Islet precursor cell (in vitro differentiated cells): ENCODE data around the gene MTX2.
A peak's percentile ranks its signal among the peaks of the same experiment; 100 is the strongest.

Experiments used
- DNase-seq: peaks from one replicate; pipeline ENCODE4 v3.0.0-alpha.2; 2018

MTX2 gene

DNA sequence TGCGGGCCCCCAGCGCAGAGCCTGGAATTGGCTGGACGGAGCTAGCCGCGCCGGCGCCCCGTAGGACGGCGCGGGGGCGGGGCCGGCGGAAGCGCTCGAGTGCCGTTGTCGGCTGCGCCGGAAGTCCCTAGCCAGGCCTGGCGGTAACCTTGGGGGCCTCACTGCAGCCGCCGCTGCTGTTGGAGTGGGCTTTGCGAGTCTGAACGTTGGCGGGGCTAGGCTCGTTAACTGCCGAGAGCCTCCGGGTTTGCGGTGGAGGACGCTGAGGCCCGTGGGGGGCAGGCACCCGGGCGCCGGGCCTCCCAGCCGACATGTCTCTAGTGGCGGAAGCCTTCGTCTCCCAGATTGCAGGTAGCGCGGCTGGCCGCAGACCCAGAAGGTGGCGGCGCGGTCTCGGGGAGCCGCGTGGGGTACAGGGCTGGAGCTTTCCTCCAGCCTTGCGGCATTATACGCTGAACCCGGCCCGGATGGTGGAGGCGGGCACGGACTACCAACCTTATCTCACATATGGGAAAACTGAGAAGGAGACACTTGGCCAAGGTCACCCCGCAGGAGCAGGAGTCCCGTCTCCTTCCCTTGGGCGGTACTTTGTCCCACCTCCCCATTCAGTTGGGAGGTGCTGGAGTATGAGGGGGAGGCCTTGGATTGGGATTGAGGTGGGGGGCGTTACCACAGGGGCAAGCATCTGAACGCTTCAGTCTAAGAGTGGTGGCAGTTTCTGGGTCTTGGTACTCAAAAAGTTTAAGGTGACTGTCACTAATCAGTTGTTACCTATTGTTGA is at the start of gene MTX2:
Gene MTX2, plus strand, starts transcription at position 124 of the 781 bp plus-strand sequence. Its CDS starts 188 bp downstream, at position 312.
- DNase-seq = peak; percentile 90

DNA sequence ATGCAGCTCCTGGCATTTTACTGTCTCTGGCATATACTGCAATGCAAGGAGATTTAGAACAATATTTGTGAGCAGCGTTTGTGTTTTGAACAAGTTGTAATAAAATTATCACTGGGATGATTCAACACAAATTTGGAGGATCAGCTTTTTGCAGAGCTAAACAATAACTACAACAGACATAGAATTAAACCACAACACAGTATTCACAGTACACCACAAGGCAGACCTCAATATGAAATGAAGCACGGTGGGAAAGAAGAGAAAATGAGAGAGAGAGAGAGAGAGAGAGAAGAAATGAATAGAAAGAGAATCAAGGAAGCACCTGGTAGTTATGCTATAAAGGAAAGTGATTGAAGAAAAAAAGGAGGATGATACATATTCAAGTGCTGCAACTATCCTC is 41.4 kb upstream of the MTX2 start:
- no peak for DNase-seq

DNA sequence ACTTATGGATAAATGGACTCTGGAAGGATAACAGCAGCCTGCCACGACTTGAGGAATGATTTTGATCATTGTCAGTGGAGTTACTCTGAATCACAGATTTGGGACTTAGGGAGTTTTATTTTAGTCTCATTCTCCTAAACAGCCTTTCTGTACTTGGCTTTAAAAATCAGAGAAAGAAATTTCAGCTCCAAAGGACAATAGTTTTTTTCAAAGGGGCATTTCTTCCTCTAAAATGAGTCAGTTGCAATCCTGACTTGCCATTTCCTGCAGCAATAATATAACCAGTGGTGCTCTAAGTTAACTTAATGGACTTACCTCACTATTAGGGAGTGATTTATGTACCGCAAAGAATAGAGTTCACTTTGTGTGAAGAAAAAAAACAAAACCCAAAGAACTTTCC is 35.1 kb upstream of the MTX2 start:
- no peak for DNase-seq

DNA sequence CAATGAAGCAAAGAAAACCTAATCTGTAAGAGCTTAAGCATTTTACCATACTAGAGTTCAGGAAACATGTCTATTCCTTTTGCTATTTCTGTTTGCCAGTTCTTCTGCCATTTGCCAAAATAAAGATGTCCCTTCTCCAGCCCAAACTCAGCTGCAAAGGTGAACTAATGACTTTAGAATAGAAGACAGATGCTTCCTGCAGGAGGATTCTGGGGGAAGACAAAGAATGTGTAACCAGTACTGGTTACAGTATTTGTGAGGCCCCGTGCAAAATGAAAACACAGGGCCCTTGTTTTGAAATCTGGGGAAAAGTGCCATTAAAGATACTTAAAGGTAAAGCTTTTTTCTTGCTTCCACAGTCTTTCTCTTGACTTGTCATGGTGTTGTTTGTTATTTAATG is 34.3 kb upstream of the MTX2 start:
- no peak for DNase-seq

DNA sequence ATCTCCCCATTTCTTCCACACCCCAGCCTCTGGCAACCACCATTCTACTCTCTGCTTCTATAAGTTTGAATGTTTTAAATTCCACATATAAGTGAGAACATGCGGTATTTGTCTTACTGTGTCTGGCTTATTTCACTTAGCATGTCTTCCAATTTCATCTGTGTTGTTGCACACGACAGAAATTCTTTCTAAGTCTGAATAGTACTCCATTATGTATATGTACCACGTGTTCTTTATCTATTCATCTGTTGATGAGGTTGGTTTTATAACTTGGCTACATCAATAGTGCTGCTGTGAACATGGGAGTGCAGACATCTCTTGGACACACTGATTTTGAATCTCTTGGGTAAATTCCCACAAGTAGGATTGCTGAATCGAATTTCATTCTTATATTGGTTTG is 31.8 kb upstream of the MTX2 start:
- no peak for DNase-seq

DNA sequence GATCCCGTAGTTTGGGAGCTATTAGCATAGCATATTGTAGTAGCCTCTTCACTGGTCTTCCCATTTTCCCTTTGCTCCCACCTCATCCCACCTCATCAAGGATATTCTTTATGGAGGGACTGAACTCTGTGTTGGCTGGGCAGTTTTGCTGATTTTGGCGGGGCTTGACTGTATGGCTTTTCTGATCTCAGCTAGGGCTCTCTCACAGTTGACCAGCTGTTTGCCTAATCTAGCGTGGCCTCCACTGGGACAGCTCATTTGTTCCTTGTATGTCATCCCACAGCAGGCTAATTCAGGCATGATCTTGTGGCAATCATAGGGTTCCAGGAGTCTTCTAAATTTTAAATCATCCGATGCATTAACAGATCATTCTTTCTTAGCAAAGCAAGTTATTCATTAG is 30.2 kb upstream of the MTX2 start:
- DNase-seq = no peak

DNA sequence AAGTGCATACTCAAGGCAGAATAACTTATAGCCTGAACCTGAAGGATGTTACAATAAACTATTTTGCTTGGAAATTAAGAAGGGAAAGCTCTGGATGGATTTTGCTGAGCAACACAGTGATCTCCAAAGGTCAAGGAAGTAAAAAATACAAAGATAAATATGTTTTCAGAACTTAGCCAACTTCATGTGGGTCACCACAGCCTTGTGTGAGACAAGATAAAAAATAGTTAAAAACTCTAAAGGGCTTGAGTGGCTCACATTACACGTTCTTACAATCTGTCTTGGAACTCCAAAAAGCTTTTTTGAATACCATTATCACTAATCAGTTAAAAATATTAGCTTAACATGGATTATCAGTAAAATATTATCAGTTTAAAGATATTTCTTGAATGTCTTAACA is 28.9 kb upstream of the MTX2 start:
- no peak for DNase-seq

DNA sequence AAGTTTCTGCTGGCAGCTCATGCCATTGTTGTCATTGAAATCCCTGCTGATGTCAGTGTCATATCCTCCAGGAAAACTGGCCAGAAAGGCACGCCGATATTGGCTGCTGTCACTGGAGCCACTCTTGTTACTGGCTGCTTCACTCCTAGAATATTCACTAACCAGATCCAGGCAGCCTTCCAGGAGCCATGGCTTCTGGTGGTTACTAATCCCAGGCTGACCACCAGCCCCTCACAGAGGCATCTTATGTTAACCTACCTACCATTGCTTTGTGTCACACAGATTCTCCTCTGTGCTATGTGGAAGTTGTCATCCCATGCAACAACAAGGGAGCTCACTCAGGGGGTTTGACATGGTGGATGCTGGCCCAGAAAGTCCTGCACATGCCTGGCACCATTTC is 27.0 kb upstream of the MTX2 start:
- no peak for DNase-seq

DNA sequence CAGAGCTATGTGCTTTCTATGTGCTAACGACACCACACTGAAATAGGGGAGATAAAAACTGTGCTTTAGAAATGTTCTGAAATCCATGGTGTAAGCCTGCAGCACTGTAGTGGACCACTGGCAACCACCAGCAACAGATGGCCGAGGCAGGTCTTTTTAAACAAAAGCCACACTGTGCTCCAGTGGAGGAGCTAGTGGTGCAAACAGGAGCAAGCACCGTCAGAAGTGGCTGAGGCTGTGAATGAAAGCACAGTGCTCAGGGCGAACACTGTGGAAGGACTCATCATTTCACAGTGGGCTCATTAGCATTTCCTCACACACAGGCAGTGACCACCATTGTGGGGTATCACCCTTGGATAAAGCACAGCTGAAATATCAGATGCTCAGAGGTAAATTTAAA is 22.9 kb upstream of the MTX2 start:
- DNase-seq = no peak

DNA sequence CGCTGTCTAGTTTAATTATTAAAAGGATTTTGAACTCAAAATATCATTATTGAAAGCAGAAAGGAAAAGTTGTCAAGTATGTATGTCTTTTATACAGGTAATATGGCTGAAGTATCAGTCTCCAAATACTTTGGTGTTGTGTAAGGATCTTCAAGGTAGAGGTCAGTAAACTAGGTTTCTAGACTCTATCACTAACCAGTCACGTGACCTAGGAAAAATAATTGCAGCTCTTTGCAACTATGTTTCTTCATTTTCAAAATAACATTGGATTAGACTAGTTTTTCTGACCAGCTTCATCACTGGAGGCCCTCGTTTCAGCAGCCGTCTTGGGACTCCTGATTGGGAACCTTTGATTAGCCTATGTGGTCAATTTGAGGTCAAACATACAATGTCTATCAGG is 21.4 kb upstream of the MTX2 start:
- DNase-seq = no peak

DNA sequence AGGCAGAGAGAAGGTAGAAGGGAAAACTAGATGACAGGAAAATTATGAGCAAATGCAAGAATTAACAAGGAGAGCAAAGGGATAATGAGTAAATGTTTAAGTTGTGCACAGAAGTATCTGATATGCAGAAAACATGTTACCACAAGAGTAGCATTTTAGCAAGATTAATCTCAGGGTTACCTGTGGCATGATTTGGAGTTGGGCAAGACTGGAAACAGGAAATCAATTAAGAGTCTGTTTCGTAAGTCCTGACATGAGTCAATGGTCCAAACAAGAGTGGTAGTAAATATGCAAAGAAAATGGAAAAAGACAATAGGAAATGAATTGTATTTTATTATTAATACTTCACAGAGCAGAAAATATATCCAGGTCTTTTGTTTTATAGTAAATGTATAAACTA is 17.3 kb upstream of the MTX2 start:
- no peak for DNase-seq

DNA sequence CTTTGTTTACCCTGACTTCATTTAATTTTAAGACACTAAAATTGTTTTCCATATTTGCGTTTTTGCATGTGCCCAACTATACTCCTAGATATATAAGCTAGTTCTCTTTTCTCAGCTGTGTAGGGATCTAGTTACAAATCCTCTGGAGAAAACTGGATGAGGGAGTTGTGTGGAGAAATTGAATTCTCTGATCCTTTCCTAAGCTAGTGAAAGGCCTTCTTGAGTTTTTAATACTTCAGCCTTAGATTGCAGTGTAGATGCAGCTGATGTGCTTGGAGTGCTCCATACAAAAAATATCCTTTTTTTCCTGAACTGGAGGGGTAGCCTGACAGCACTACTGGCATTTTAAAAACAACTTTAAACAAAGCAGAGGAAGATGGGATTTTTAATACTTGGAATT is 8.6 kb upstream of the MTX2 start:
- DNase-seq = no peak

DNA sequence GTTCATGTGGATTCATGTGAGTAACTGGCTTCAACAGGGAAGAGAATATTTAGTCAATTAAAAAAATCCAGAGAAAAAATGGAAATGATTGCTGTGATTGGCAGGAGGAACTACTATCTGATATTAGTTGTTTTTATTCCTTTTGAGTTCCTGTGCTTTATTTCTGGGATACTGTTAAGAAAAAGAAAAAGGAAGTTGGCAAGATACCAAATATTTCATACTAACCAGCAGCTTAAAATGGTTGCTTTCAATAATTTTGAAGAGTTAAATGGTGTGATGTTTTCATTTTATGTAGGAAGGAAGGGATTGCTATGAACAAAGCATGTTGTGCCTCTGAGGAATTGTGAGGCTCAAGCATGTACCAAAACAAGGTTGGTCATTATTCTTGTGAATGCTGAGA is 8.1 kb upstream of the MTX2 start:
- no peak for DNase-seq

DNA sequence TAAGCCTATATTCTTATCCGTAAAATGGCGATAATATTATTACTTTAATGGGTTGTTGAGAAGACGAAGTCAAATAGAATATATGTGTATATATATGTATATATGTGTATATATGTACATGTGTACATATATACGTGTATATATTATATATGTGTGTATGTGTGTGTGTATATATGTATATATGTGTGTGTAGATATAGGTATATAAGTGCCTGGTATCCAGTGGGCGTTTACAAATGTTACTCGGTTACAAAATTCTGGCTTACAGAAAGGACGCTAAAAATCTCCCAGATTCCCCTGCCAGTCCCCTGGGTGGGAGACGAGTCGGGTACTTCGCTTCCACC is 295 bp upstream of the MTX2 start:
- DNase-seq = no peak

DNA sequence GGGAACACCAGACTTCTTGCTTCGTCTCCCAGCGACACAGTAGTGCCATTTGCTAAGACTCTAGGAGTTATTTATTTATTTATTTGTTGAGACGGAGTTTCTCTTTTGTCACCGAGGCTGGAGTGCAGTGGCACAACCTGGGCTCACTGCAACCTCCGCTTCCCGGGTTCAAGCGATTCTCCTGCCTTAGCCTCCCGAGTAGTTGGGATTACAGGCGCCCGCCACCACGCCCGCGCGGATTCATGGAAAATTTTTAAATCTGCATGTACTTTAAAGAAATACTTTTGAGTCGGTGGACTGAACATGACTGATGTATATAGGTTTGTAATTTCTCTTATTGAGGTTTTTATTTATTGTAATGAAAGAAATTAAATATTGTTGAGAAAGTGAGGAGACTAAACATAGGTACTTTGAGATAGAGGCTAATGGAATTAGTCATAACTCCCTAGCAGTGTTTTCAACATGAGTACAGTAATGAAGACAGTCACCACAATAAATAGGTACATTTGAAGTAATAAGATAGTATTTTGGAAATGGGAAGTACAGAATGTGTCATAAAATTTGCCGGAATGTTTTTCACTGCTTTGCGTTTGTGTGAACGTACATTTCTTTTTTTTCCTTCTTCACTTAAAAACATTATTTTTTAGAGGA is 983 bp downstream of the MTX2 start:
- no peak for DNase-seq

DNA sequence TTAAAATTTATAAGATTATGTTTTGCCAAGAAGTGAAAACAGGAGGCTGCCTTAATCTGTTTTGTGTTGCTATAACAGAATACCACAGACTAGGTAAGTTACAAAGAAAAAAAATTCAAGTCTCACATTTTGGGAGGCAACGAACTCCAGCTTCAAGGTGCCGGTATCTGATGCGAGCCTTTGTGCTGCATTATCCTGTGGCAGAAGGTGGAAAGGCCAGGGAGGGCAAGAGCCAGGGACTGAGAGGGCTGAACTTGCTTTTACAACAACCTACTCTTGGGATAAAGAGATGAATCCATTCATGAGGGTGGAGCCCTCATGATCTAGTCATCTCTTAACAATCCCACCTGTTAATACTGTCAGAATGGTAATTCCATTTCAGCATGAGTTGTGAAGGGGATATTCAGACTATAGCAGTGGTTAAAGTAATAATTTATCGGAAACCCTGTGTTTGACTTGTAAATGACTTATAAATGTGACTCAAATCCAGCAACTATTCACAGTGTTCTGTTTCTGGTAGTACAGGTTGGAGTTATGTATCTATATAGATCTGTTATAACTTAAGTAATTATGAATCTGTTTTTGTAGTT is 3.7 kb downstream of the MTX2 start:
- DNase-seq = no peak

DNA sequence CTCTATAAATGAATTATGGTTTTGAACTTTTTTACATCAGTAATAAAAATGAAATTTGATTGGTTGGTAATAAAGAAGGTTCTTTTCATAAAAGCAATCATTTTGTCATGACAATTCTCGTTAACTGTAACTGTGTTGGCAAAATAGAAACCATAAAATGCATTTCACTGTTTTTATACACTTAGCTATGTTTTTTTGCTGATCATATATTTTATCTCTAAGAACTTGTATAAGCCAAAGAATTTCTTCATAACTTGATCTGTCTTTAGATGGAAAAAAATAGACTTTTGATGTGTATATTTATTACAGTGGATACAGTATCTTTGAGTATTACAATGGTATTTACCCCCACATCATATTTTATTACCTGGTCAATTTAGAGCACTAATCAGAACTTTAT is 9.7 kb downstream of the MTX2 start:
- DNase-seq = no peak

DNA sequence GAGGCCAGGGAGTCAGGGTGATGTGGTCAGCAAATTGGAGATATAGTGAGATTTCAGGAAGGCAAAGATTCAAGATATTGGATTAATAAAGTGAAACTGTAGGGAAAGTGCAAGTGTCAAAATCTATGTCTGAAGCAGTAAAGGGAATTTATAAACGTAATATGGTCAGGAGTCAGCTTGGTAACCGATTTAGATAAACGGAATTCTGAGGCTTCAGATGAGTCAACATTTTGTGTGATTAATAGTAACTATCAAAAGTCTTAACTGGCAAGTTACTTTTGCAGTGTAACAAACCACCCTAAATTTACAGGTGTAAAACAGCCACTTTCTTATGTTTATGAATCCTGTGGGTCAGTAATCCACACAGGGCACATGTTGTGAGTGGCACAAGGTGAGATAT is 10.9 kb downstream of the MTX2 start:
- DNase-seq = no peak

DNA sequence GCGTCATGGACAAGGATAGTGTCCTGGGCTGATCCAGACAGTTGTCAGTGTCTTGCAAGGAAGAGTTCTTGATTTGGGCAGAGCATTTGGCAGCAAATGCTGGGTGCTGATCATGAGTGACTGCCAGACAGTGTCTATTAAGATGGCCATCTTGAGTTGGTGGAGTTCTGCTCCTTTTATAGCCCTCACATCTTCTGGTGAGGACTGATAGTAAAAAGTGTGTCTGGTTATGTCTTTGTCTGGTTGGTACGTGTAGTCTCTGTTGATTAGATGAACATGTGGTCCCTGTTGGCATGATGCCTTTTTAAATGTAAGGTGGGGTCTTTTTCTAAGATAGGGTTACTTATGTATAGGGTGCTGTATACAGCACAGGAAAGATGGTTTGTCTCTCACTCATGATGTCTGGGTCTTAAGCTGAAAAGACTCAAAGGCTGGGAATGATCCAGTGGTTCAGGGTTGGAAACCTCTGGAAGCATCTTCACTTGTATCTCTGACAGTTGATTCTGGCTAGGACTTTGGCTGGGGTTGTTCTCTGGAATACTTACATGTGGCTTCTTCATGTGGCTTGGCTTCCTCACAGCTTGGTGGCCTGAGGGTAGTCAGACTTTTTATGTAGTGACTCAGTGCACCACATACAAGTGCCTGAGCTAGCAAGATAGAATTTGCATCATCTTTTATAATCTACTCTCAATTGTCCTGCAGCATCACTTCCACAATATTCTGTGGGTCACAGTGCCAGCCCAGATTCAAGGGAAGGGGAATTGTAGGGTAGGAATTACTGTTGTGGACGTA is 11.8 kb downstream of the MTX2 start:
- DNase-seq = no peak

DNA sequence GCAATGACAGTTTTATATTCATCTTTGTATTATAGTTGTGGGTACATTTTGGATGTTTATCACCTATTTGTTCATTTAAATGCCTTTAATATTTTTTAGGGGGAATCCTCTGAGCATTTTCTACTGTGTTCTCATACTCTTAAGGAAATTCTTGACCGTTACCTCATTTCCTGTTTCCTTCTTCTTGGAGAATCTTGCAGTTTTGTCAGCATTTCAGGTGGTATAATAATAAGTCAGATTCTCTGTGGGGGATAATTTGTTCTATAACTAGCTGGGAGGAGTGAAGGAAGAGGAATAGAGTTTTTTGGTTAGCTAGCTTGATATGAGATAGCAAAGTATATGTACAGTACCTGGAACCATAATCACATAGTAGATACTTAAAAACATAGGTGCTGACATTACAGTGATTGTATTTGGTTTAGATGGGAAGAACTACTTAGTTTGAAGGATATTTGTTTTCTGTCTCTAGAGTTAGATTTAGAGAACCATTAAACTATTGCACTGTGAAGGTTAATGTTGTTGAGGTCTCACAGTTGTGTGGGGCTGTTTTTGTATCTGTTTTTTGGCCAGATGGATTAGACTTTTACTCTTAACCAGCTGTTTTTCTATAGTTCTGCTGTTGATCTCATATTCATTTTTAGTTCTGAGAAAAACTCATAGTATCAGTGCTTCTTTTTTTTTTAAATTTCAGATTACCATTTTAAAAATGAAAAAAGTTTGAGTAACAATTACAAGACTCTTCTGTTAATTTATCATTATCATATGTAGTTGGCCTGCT is 14.2 kb downstream of the MTX2 start:
- DNase-seq = no peak

DNA sequence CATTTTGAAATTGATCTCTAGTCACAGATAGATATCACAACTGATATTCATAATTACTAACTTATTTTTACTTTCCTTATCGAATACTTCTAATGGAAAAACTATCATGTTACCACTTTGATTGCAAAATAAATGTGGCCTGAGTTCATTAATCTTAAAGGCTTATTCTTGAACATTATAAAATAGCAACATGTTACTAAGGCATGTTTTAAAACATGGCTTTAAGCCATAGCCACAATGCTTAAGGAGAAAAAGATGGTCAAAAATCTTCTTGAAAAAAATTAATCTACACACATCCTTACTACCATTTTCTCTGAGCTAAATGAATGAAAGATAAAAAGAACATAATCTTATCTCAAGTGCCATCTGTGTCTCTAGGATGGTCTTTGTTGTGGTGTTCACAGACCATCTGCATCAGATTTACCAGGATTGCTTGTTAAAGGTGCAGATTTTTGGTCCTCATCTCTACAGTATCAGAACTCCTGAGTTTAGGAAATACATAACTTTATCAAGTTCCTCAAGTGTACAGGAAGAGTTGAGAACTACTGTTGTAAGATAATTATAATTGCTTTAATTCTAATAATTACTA is 15.3 kb downstream of the MTX2 start:
- DNase-seq = no peak

DNA sequence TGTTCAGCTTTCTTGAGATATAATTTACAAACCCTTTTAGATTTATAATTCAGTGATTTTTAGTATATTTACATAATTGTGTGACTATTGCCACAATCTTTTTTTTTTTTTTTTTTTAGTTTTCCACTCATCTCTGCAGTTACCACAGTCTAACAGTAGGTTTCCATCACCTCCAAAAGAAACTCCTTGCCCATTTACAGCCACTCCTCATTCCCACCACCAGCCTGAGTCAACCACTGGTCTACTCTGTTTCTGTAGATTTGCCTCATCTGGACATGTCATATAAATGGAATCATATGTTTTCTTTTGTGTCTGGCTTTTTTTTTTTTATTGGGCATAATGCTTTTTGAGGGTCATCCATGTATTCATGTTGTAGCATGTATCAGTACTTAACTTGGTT is 16.1 kb downstream of the MTX2 start:
- DNase-seq = no peak

DNA sequence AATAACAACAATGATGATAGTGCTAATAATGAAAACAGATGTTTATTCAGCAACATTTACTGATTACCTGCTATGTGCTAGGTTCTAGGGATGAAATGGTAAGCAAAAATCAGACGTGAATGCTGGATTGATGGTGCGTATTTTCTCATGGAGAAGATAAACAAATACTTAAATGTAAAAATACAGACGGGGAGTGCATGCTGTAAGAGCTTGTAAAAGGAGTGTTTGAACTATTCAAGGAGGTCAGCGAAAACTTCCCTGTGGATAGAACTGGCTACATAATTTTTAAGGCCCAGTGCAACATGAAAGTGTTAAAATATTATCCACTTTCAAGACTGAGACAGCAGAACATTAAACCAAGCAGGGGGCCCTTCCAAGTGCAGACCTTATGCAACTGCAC is 22.1 kb downstream of the MTX2 start:
- no peak for DNase-seq
